ENCODE data around the gene DDX51. TPM values are rescaled to one million over a fixed set of nuclear protein-coding genes. Genes with fewer than 3 reads are reported as not detected.

Gene DDX51
- total and polyA plus RNA-seq, 2 of the 13 experiments (the other 11 are each of a cell fraction or from before 2014, with no cell fraction given) = 10.1 TPM

GRCh38 chr12:132165584-132165983 is 21.5 kb upstream of the DDX51 start:
- ChIA-PET CTCF (ENCODE audit: low intra/inter-chr PET ratio, low total read pairs) (no interaction called here), POLR2A (no interaction called here)
- ATAC-seq = no peak
- TF ChIP-seq ZNF770 (CRISPR knock-in tag; IDR thresholded peaks at IDR 0.05) (no peak), HMGA1 (CRISPR knock-in tag; conservative IDR thresholded peaks at IDR 0.05) (no peak), U2AF2 (IDR thresholded peaks at IDR 0.05; ENCODE audit: low read depth, low read length) (no peak), CERS6 (CRISPR knock-in tag; IDR thresholded peaks at IDR 0.05) (no peak), SOX5 (CRISPR knock-in tag; IDR thresholded peaks at IDR 0.05; ENCODE audit: borderline replicate concordance) (no peak)
- intact Hi-C loops (cut with micrococcal nuclease; ENCODE audit: unreplicated experiment) (no loop called here), in situ Hi-C loops (cut with HindIII; ENCODE audit: extremely low pct_ligation_motif_present, low pct_unique_long_range_greater_than_20kb) (no loop called here)
- Histone ChIP-seq H4K20me1 (ENCODE audit: insufficient read depth, low read length) (0 out of 2 replicates have a peak, but pooled peaks cover 3% of the 10 kb centered on the region), H3K4me1 (ENCODE audit: insufficient read depth, low read length) (no peaks in the 10 kb centered on the region), H3K4me3 (replicated peaks in 1 of 3; ENCODE audit: insufficient read depth in 1 of 3, low read depth in 2 of 3, low read length in 3 of 3) (no peak overlapping the region), H3K79me2 (ENCODE audit: insufficient read depth, low read length) (no peaks in the 10 kb centered on the region), H3K36me3 (replicated peaks in 1 of 2; ENCODE audit: control insufficient read depth in 1 of 2, insufficient read depth in 2 of 2, low read length in 2 of 2) (no peaks in the 10 kb centered on the region), H2AFZ (ENCODE audit: low read length) (no peak overlapping the region), H3K27me3 (ENCODE audit: control insufficient read depth in 1 of 2, insufficient read depth in 2 of 2, low read length in 2 of 2) (peaks cover 6 to 39% of the 10 kb centered on the region in 2 experiments; a peak in 4 of 5 replicates), H3K4me2 (ENCODE audit: low read depth, low read length) (no peak overlapping the region), H3K9ac (ENCODE audit: insufficient read depth, low read depth, low read length) (no peak overlapping the region), H3K27ac (ENCODE audit: extremely low read length, insufficient read depth, low read length) (no peak overlapping the region), H3K9me3 (ENCODE audit: low read length) (no peaks in the 10 kb centered on the region)
- no peak for FAIRE-seq
- no TSS peak for BruUV-seq (replicated peaks)
- 93% methylated on average over 6 of the region's 6 CpGs for WGBS (ENCODE audit: low lambda C conversion rate)
- DNase-seq (ENCODE audit: low spot score) = no peak

GRCh38 chr12:132164426-132164825 is 20.3 kb upstream of the DDX51 start:
- DNase-seq (ENCODE audit: low spot score) (no peak), ATAC-seq (no peak), FAIRE-seq (no peak)
- ChIA-PET CTCF (ENCODE audit: low intra/inter-chr PET ratio, low total read pairs) (no interaction called here), POLR2A (no interaction called here)
- BruUV-seq (replicated peaks) = no TSS peak
- H3K27me3 ChIP-seq (ENCODE audit: control insufficient read depth in 1 of 2, insufficient read depth in 2 of 2, low read length in 2 of 2) = peaks cover 4 to 28% of the 10 kb centered on the region in 2 experiments; a peak in 3 of 5 replicates
- 0 out of 2 replicates have a peak, but pooled peaks cover 3% of the 10 kb centered on the region for H4K20me1 ChIP-seq (ENCODE audit: insufficient read depth, low read length)
- H3K27ac ChIP-seq (ENCODE audit: extremely low read length, insufficient read depth, low read length) = no peak overlapping the region
- H3K4me3 ChIP-seq (replicated peaks in 1 of 3; ENCODE audit: insufficient read depth in 1 of 3, low read depth in 2 of 3, low read length in 3 of 3) = no peak overlapping the region
- in situ Hi-C loops (cut with HindIII; ENCODE audit: extremely low pct_ligation_motif_present, low pct_unique_long_range_greater_than_20kb) (no loop called here), intact Hi-C loops (cut with micrococcal nuclease; ENCODE audit: unreplicated experiment) (no loop called here)
- 49% methylated on average over 7 of the region's 7 CpGs for WGBS (ENCODE audit: low lambda C conversion rate)
- H3K79me2 ChIP-seq (ENCODE audit: insufficient read depth, low read length) = no peaks in the 10 kb centered on the region
- TF ChIP-seq ATF7 (IDR thresholded peaks at IDR 0.05) (no peak), ATF7 (CRISPR knock-in tag; IDR thresholded peaks at IDR 0.05) (no peak), TRAFD1 (CRISPR knock-in tag; IDR thresholded peaks at IDR 0.05; ENCODE audit: borderline replicate concordance) (no peak), SPEN (CRISPR knock-in tag; IDR thresholded peaks at IDR 0.05; ENCODE audit: low read depth) (no peak)
- no peak overlapping the region for H3K9ac ChIP-seq (ENCODE audit: insufficient read depth, low read depth, low read length)
- H2AFZ ChIP-seq (ENCODE audit: low read length) = no peak overlapping the region
- no peaks in the 10 kb centered on the region for H3K36me3 ChIP-seq (replicated peaks in 1 of 2; ENCODE audit: control insufficient read depth in 1 of 2, insufficient read depth in 2 of 2, low read length in 2 of 2)
- H3K4me1 ChIP-seq (ENCODE audit: insufficient read depth, low read length) = no peaks in the 10 kb centered on the region
- no peak overlapping the region for H3K4me2 ChIP-seq (ENCODE audit: low read depth, low read length)
- no peaks in the 10 kb centered on the region for H3K9me3 ChIP-seq (ENCODE audit: low read length)
